GM21528 (cell line): ENCODE data around the gene POU2AF1.

Experiments used
- ATAC-seq: cut with Tn5 transposase; IDR thresholded peaks from one replicate; pipeline ENCODE4 v1.9.1; 2021; ENCODE audit warnings: mild to moderate bottlenecking, moderate library complexity; ENCODE audit not compliant: unreplicated experiment, low FRiP score

Gene POU2AF1

DNA sequence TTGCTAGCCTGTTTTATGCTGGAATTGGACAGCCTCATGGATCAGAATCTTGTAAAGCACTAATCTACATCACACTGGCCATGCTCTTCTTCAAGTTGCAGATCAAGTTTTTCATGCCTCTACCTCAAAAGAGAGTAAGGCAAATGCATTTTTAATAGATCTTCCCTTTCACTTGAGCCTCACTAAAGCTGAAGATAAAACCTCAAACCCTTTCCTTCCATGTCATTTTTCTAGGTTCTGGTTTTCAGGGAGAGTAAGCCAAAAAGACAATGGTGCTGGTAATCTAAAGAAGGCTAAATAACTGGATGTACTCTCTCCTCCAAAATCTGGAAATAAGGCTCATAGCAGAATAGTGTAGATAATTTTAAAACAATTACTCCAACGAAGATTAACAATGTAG, 28.3 kb downstream of the POU2AF1 start:
- no peak for ATAC-seq

DNA sequence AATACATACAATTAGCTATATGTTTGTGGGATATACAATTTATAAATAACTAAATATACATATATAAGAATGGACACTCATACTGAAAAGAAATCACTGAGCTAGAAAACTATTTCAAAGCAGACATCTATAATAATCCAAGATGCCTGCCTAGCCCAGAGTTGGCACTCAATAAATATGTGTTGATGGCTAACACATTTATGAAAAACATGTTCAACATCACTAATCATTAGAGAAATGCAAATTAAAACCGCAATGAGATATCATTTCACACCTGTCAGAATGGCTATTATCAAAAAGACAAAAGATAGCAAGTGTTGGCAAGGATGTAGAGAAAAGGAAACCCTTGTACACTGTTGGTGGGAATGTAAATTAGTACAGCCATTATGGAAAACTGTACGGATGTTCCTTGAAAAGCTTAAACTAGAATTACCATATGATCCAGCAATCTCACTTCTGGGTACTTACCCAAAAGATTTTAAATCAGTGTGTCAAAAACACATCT, 29.8 kb downstream of the POU2AF1 start:
- ATAC-seq = no peak

DNA sequence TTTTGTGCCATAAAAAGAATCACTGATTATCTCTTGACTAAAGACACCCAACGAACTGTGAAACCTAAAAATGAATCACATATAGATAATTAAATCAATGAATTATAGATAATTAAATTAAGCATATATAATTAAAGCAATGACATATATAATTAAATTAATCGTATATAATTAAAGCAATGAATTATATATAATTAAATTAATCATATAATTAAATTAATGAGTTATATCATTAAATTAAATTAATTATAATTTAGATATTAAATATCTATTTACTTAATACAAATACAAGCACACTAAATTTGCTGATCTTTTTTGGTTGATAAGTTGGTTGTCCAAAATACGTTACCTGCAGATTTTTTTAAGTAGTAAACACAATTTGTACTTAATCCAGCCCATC, 30.9 kb downstream of the POU2AF1 start:
- ATAC-seq = no peak

DNA sequence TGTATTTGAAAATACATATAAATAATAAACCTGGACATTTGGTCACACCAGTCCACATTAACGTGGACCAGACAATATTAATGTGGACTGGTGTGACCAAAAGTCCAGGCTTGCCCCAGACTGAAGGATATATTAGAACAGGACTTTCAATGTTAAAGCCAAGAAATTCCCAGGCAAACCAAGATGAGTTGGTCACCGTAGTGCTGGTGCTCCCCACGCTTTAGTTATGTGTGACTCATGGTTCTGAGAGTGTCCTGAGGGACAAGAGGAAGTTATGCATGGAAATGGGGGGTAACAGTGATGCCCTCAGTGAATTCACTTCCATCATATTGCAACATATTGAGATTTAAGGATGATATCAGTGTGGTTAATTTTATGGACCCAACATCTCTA, 31.4 kb downstream of the POU2AF1 start:
- no peak for ATAC-seq

DNA sequence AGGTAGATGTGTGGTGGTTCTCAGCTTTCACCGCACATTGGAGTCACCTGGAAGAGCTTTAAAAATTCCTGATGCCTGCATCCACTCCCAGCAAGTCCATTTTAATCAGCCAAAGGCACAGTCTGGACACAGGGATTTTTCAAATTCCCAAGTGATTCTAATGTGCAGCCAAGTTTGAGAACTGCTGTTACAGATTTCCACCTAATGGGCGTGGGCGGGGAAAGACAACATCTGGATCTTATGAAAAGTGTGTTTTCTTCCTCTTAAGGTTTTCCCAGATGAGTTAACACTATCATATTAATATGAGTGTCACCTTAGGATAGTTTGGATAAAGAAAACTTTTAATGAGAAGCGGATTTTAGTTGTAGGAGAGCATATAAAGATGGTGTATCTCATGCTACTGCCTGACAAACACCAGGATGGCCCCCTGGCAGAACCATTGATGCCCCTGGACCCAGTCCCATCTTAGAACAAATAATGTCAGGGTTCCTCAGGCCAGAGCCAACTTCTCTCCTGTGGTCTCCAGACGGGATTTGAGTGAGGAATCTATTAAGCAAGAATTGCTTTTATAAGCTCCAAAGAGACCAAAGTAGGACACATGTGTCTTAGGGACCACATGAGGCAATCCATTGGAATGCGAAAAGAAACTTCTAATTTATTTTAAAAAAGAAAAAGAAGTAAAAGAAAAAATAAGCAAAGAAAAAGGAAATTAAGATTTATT, 31.9 kb downstream of the POU2AF1 start:
- no peak for ATAC-seq

DNA sequence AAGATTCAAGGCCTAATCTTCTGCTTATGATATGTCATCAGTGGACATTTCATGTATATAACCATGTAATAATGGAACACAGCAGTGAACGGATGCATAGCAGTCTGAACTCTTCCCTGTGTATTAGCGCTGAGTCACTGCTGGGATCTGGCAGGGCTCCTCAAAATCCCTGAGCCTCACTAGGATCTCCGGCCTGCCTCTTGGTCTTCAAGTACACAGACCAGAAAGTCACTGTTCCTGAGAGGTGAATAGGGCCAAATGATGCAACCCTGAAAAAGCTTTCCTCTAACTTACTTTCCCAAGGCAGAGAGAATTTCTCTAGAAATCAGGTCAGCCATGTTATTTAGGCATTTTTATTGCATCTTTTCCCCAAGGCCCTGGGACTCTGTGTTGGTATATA, 35.0 kb downstream of the POU2AF1 start:
- ATAC-seq = no peak

DNA sequence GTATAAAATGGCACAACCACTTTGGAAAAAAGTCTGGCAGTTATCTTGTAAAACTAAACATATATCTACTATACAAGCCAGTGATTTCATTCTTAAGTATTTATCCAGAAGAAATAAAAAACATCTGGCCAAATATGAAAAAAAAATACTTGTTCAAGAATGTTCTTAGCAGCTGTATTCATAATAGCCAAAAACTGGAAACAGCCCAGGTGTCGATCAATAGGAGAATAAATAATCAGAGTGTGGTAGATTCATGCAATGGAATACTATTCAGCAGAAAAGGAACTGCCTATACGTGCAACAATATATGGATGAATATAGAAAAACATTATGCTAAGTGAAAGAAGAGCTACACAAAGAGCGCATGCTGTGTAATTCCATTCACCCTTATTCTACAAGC, 36.7 kb downstream of the POU2AF1 start:
- no peak for ATAC-seq

DNA sequence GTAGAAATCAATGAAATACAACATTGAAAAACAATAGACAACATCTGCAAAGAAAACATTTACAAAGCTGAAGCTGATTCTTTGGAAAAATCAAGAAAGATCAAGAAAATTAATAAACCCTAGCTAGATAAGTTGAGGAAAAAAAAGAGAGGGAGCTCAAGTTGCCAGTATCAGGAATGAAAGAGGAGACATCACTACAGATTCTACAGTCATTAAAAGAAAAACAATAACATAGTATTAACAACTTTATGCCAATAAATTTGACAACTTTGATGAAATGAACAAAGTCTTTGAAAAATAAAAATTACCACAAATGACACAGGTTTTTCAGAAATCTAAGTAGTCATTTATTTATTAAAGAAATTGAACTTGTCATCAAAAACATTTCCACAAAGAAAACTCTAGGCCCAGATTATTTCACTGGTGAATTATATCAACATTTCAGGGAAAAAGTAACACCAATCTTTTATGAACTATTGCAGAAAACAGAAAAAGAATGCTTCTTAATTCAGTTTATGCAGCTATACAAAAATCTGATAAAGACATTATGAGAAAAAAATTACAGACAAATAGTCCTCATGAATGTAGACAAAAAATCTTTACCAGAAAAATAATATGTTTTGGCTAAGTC, 39.2 kb downstream of the POU2AF1 start:
- no peak for ATAC-seq

DNA sequence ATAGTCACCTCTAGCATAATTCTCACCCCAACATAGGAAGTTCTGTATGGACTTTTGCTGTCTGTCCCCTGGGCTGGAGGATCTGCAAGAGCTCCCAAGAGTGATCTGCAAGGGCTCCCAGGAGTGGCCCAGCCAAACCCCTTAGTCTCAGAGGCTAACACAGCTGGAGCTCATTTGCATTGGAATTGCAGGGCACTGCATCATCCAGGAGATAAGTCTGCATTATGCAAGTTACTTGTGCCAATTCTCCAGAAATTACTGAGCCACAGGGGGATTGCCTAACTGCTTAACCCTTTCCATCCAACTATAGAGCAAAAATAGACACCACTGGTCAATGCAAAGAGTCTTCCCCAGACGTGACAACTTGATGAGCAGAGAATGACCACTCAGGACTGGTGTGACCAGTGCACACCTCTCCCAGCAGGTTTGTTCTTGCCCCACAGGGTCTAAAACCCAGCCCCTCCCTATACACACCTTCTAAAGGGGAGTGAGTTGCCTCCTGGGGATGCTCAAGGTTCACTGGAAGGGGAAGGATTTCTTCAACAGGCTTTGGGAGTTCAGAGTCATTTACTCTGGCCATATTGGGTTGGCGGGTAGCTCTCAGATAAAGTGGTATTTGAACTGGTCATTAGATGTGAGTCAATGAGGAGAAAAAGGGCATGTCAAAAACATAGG, 42.4 kb downstream of the POU2AF1 start:
- no peak for ATAC-seq

DNA sequence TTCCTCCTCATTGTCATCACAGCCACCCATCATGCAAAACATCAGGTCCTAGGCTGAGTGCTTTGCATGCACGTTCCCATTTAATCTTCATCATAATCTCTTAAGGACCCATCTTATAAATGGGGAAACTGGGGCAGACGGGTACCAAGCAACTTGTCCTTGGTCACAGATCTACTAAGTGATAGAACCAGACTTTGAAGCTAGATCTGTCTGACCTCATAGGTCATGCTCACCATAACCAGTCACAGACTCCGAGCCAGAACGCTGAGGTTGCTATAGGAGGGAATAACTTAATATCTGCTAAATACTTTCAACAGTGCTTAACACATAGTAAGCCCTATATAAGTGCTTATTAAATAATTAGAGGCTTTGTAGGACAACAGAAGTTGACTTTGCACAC, 43.0 kb downstream of the POU2AF1 start:
- no peak for ATAC-seq

DNA sequence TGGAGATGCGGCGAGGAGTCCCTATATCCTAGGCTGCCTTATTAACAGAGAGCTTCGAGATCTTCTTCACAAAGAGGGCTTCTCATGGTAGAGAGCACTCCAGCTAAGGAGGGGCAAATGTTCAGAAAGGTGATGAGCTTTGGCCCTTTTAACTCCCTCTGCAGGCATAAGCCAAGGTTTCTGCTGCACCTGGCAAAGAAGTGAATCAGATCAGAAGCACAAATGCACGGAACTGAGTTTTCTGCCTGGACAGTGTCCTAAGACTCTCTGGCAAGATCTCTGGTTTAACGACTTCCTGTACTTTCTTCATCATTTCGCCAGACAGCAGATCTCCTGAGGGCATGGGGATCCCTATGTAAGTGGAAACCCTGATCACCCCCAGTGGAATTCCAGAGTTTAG, 43.5 kb downstream of the POU2AF1 start:
- ATAC-seq = no peak

DNA sequence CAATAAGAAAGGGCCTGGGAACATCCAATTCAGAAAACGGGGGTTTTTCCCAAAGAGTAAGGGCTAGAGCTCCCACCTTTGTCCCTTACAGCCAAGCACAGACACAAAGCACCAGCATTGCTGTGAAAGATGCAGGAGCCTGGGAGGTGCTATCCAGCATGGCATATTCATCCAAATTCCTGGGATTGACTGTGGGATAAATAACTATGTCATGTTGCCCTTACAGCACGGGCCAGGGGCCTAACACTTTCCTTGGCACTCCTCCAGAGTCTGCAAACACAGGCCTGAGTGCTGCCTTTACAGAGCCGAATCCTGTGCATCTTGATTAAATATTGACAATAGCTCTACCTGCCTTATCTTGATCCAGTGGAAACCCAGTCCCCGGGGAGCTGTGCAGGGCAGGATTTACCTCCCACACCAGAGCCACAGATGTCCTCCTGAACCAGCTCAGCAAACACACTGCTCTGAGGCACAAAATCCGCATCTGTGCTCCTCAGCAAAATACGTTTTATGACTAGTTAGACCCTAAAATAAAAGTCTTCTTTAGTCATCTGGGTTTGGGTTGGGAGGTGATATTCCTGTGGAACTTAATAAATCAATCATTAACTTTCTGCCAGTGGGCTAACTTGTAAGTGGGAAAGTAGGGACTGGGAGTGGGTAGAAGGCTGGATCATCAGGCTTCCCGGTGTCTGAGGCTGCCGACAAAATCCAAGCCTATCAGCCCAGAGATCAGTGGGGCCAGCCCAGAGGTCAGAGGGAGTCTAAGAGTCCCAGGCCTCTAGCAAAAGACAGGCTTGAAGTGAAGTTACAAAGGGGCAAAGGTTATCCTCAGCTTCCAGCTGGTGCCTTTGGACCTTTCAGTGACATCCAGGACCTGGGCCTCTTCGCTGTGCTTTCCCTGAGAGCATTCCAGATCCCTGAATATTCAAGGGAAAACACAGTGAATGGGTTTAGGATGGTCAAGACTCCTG, 44.3 kb downstream of the POU2AF1 start:
- no peak for ATAC-seq

DNA sequence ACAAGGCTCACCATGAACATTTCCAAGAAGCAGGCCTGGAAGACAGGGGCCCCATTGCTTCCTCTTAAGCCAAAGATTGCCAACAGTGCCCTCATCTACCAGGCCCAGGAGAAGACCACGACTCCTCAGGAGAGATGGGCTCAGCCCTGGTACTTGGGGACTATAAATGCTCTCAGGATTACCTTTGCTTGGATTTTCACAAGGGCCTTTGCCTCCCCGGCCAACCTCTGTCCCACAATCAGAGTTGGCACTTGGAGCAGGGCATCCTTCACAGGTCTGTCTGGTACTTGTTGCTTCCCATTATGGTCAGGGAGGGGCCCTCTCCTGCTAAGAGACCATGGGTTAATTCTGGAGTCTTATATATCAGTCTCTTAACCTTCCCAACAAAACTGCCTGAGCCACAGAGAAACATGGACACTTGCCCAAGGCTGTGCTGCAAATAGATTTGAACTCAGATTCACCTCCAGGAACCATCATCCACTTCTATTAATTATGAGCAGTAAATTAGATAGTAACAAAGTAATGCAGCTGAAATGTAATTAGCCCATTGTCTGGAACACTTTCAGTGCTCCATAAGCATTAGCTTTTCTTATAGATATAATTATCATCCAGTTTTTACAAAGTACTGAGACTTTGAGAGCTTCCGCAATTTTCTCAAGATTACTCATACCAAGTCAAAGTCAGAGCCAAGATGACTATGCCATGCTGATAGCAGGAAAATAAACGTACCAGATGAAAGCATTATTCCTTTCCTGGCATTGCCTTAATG, 47.2 kb downstream of the POU2AF1 start:
- no peak for ATAC-seq

DNA sequence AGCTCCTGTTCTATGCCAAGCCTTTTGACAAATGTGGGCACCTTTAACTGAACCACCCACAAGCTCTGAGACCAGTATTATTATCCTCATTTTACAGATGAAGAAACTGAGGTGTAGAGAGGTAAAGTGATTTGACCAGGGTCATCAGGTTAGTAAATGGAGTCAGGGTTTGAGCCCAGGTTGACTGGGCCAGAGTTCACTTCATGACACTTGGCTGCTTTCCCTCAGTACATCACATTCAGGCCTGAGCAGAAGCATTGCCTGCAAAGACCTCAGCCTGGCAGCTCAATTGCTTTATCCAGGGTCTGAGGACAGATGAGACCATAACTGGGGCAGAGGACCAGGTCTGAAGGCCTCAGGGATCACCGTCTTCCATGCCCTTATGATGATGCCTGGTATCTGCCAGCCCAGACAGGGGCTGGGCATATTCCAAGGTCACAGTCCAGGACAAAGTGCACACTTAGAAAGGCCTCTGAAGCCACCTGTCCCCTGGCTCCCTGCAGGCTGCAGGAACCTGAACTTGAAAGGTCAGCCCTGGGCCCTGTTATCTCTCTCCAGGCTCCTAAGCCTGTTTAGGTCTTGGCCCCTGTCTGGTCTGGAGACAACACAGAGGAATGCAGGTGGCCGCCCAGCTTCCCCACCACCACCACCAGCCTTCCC, 48.7 kb downstream of the POU2AF1 start:
- ATAC-seq = no peak

DNA sequence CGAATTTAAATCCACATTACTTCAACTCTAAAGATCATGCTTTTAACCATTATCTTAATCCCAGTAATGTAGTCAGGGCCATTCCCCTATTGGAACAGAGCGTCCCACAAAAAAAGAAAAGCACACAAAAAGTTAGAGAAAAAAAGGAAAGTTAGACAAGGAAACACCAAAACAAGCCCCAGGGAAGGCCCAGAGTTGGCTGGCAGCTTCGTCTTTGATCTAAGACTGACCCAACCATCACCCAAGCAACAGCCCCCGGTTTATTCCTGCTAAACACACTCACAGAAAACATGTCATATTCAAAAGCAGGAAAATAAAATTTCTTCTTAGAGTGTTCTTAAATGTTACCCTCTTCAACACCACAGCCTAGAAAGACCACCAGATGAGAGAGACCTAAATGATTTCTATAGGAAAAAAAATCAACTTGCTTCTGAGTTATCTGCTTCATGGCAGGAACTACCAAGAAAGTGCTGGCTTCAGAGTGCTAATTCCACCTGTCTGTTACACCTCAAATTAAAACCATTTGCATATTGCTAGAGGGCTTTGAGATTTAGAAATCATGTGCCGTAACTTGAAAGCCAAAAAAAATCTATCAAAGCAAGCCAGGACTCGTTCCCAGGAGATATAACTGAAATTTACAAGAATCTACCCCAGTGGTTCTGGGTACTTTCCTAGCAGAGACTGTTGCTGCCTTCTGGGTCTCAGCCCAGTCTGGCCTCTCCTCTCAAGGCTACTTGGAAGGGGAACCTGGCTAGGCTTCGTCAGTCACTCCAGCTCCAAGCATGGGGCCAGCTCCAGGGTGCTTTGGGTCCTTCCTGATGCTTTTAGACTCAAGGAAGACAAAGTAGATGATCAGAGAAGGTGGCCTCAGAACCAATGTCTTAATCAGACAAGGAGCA, 49.5 kb downstream of the POU2AF1 start:
- no peak for ATAC-seq

DNA sequence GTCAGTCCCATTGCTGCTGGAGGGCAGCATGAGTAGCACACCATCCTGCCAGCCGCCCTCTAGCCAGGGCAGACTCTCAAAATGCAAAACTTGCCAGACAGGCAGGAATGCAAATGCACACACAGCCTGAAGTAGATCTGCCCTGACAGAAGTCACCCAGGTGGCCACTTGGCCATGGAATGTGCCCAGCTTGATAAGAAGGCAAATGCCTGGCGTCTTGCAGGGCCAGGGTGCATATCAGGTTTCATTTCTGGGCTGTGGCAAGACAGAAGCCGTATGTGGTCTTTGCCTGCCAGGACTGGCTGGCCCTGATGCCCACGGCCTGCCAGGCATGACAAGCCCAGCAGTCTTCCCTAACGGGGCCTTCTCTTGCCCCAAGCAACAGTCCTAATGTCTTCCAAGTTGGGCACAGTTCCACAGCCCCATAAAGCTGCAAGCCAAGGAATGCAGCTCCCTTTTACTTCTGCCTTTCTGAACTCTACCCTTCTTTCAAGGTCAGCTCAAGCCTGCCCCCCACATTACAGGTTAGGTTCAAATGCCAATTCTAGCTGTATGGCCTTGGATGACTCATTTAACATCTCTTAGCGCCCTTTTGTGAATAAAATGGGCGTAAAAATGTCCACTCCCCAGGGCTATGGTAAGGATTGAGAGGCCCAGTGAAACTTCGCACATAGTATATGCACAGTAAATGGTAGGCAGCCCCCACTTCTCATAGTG, 51.0 kb downstream of the POU2AF1 start:
- ATAC-seq = no peak

DNA sequence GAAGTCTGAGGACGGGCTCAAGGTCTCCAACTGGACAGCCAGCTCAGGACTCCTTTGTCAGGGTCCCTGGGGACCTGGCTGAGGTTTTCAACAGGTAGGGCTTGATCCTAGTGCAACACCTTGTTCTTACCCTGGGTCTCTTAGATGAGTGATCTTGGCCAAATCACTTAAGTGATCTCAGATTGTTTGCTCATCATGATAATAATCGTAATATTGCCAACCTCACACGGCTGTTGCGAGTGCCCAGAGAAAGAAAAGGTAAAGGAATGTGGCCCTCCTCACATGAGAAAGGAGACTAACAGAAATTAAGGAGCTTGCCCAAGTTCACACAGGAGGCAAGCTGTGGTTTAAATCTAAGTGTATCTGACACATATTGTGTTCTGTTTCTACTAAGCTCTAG, 52.3 kb downstream of the POU2AF1 start:
- ATAC-seq = no peak

DNA sequence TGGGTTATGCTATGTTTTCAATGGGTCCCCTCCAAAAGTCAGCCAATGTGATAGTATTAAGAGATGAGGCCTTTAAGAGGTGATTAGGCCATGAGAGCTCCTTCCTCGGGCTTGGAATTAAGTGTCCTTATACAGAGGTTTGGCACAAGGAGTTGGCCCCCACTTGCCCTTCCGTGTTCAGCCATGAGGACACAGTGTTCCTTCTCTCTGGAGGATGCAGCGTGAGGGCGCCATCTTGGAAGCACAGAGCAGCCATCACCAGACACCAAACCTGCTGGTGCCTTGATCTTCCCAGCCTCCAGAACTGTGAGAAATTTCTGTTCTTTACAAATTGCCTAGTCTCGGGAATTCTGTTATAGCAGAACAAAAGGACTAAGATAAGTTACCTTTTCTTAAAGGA, 53.8 kb downstream of the POU2AF1 start:
- ATAC-seq = no peak
